Stimulated activated CD8-positive, alpha-beta memory T cell treated with anti-CD3 and anti-CD28 coated beads, Interleukin-4, amount 100 ng/mL, for 4 hours (primary cell): ENCODE results near the gene IQCN.
A peak's percentile ranks its signal among the peaks of the same experiment; 100 is the strongest.

ENCODE experiments used
- DNase-seq, 2 donors: peaks; one replicate each; pipeline ENCODE4 v3.0.0-alpha.2; 2020; ENCODE audit warnings: low read depth in 2 of 2, low spot score in 1 of 2

IQCN gene

DNA sequence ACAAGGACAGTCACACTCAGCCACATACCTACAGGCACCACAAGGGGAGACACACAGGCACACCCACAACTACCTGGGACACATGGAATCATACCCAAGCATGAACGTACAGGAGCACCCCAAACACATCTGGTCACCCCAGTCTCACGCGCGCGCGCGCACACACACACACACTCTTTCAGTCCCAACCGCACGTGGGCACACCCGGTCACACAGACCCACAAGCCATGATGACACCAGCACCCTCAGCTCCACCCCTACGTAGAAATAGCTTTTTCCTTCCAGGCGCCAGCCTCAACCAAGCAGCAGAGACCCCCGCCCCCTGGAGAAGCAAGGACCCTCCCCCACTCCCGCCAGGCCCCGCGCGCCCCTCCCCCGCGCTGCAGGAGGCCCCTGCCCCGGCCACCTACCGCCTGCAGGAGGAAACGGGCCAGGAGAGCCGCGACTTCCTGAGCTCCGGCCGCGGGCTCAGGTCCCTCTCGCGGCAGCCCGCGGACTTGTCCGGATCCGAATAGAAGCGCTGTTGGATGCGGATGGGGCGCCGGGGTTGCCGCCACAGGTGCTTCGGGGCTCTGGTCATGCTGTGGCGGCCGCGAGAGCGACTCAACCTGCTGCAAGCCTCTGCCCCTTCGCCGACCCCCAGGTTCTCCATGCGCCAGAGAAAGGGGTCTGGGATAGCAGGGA is 41.6 kb downstream of the IQCN start:
- no peak for DNase-seq

- no peak for DNase-seq
Observed at GRCh38 chr19:18231775-18232174, 42.5 kb downstream of the IQCN start.

- DNase-seq = no peak
Observed at GRCh38 chr19:18230941-18231734, 43.1 kb downstream of the IQCN start.

GRCh38 chr19:18229915-18230314 is 44.3 kb downstream of the IQCN start:
- DNase-seq = no peak

- no peak for DNase-seq
Observed at GRCh38 chr19:18229474-18229873, 44.8 kb downstream of the IQCN start.

GRCh38 chr19:18227781-18228271 is 46.4 kb downstream of the IQCN start:
- DNase-seq = no peak

GRCh38 chr19:18226956-18227780 is 47.1 kb downstream of the IQCN start:
- no peak for DNase-seq

DNA sequence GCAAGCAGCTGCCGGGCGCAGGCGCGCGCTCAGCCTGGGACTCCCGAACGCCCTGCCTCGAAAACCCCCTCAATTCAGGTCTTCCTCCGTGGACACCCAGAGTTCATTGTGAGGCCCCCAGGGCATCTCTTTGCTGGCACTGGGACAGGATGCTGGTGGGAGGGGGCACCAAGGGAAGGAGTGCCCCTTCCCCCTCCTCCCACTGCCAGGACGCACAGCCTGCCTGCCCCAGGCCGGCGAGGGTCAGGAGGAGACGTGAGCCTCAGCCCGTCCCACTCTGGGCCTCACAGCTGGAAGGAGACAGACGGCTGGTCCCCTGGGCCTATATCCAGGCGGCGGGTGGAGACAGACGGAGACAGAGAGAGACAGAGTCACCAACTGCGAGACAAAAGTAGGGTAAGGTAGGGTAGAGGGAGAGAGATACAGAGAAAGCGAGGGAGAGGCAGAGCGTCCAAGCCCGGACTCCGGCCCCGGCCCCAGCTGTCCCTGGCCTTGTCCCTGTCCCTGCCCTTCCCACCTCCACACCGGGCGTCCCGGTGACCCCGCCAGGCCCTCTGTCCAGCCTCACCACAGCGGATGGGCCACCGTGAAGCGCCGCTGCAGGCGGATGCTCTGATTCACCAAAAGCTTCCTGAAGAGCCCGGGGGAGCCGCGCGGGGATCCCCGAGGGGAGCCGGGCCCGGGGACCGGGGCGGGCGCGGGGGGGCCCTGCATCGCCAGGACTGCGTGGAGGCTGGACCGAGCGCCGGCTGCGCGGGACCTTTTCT is 48.4 kb downstream of the IQCN start, which contains the start of gene PDE4C:
PDE4C (minus strand) TSS at position 737 of the 767 bp plus-strand sequence; CDS start at position 714, 23 bp downstream.
- no peak for DNase-seq

DNA sequence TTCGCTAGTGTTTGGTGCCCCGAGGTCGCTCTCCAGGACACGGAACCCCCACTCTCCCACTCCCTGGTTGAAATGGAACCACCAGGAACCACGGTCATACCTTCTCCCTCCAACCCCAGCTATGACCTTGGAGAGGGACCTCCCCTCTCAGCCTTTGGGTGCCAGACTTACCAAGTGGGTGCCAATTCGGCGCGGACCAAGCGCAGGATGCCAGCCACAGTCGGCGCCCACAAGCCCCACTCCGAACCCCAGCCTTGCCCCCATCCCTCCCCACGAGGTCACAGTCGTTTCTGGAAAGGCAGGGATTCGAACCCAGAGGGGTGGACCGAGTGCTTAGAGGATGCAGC is 48.9 kb downstream of the IQCN start:
- DNase-seq = no peak

DNA sequence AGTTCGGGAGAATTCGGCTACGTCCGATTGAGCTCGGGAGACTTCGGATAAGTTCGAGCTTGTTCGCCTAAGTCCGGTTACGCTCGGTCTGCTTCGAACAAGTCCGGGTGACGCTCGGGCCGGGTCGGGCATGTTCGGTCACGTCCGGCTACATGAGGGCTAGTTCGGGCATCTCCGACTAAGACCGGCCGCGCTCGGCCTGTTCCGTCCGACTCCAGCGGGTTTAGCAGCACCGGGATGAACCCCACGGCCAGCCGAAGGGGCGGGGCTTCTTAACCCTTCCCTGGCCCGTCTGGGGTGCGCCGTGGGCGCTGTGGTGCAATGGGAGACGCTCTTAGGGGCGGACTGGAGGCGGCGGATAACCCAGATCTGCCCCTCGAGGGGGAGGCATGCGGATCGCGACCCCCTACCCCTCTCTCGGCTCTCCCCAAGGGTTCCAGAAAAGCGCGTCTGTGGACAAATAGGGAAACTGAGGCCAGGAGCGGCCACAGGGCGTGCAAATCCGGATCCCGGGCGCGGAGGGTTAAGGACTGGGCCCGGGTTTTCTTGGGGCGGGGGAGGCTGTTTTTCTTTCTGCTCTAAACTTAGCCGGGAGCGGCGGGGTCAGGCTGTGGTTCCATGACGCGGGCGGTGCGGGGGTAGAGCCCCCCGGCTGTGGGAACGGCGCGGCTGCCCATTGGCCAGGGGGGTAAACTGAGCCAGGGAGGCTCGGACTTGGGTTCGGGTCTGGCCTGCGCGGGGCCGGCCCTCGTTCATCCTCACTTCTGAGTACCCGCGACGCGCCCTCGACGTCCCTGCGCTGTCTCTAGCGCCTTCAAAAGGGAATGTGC is 49.5 kb downstream of the IQCN start:
- DNase-seq = peak; percentile 32 to 61

GRCh38 chr19:18223860-18224524 is 50.3 kb downstream of the IQCN start:
- no peak for DNase-seq

DNA sequence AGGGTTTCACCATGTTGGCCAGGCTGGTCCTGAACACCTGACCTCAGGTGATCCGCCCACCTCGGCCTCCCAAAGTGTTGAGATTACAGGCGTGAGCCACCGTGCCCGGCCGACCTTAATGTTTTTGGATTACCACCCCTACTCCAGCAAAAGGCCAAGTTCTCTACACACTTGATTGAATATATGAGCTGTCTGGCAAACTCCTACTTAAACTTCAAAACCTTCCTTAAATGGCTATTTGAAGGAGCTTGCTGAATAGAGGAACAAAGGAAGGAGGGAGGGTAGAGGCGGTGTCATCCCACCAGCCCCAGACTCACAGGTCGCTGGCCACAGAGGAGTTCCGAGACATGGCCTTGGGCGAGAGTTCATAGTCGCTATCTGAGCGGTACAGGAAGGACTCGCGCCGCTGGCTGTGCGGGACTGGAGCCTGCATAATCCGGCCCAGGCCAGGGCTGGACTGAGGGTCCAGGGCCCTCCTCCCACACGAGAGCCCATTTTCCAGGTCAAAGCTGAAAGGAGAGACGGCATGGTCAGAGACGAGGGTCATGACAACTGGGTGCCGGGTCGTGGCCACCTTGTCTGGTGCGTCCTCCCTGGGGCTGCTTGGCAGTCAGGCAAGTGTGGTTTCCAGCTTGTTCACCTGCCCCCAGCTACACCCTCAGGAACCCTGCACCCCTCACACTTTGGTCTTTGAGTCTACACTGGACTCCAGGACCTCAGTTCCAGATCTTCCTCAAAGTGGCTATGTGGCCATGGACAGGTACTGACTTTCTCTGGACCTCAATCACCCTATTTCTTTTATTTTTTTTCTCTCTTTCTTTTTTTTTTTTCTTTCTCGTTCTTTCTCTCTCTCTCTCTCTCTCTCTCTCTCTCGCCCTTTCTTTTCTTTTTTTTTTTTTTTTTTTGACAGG is 52.2 kb downstream of the IQCN start:
- DNase-seq = no peak

DNA sequence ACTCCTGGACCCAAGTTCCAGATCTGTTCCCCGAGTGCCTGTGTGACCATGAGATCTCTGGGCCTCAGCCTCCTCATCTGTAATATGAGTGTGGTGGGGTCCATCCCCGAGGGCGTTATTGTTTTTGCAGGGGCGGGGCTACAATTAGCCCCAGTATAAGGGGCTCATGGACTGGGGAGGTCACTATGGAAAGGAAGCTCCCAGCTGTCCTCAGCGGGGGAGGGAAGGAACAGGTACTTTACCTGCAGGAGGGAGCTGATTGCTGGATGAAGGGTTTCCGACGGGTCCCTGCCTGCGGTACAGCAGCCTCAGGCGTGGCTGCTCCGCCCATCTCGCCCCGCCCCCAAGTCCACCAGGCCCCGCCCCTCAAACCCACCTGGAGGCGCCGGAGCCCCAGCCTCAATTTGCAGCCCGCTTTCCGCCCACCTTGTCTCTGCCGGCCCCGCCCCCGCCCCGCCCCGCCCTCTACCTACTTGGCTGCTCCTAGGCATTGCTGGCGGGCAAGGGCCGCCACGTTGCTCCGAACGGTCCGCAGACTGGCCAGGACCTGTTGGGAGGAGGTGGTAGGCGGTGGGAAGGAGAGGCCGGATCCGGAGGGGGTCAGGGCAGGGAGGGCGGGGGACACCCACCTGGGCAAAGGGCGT is 53.5 kb downstream of the IQCN start:
- no peak for DNase-seq

- no peak for DNase-seq
Observed at GRCh38 chr19:18219911-18220631, 54.2 kb downstream of the IQCN start.

DNA sequence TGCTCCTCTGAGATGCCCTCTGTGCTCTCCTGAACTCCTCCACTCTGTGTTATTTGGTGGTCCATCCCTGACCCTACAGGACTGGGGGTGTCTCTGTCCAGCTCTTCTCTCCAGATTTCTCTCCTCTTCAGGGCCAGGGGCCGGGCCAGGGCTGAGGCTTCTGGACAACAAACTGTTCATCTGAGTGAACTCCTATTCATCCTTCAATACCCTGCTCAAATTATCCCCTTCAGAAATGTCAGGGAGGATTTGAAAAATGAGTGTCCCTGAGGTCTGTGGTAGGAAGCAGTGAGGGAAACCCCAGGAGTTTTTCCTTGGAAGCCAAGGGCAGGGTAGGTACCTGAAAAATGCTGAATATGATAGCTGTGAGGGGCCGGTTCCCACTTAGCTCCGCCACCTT is 55.7 kb downstream of the IQCN start:
- DNase-seq = no peak

GRCh38 chr19:18218159-18218558 is 56.1 kb downstream of the IQCN start:
- DNase-seq = no peak

- DNase-seq = no peak
Observed at GRCh38 chr19:18216789-18217188, 57.5 kb downstream of the IQCN start.
